COLO668 (cell line): Measurements from ENCODE around the gene NUDT14.

ENCODE experiments used
- DNase-seq: peaks from one replicate; lab custom pipeline; 2025; ENCODE audit not compliant: unreplicated experiment; lab: John Stamatoyannopoulos, UW

The NUDT14 gene

GRCh38 chr14:105177082-105177481, 4.0 kb downstream of the NUDT14 start:
- no peak for DNase-seq

DNA sequence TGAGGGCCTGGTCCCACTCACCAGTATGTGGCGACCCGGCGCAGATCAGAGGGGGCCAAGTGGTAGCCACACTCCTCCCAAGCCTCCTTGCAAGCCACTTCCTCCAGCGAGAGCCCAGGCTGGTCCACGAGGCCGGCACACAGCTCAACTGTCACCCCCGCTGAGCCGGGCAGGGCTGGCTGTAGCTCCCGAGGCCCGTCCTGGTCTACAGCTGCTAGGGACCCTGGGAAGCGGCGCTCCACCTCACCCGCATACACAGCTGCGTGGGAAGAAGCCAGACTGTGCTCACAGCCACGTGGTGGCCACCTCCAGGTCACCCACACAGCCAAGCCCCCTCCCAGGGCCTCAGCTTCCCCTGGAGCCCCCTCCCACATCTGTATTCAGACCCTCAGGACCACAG, 4.6 kb downstream of the NUDT14 start:
- peak; percentile 78 for DNase-seq

GRCh38 chr14:105173901-105174894, 6.9 kb downstream of the NUDT14 start:
- peak; percentile 45 for DNase-seq

DNA sequence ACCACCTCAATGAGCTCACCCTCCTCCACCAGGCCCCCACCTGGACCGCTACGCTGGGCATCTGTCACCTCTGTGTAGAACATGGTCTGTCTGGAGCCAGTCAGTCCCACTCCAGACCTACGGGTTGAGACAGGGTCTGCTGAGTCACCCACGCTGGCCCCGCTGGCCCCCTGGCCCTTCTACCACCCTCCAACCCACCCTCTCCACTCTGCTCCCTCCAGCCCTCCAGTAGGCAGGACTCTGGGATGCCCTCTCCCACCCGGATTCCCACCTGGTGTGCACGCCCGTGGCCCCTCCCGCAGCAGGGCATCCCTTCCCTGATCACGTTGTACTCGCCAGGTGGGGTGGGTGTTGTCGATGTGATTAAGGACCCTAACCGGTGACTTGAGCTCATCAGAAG, 8.0 kb downstream of the NUDT14 start:
- DNase-seq = peak; percentile 30

- no peak for DNase-seq
These were observed 8.6 kb downstream of the NUDT14 start for GRCh38 chr14:105172476-105172875.

- peak; percentile 90 for DNase-seq
These were observed 10.0 kb downstream of the NUDT14 start for GRCh38 chr14:105171004-105171673.

- peak; percentile 86 for DNase-seq
These were observed 11.1 kb downstream of the NUDT14 start for GRCh38 chr14:105169776-105170655.

DNA sequence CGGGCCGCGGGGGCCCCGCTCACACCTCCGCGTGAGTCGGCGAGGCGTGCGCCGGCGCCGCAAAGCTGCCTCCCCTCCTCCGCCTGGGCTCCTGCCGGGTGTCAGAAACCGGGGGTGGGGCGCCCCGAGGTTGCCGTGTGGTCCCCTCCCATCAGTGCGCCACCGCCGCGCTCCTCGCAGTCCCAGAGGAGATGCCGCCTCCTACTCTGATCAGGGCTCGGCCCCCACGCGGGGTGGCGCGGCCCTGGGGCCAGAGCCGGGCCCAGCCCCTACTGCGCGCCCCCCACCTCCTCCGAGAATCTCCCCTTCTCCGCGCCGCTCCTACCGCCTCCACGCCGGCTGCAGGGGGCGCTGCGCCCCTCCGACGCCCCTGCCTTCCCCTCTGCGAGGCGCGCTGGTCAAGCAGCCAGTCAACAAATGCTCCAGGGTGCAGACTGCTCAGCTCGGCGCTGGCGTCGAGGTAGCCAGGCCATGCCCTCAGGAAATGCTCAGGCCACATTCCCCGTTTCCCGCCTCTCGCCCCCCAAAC, 12.1 kb downstream of the NUDT14 start:
- DNase-seq = peak; percentile 88

DNA sequence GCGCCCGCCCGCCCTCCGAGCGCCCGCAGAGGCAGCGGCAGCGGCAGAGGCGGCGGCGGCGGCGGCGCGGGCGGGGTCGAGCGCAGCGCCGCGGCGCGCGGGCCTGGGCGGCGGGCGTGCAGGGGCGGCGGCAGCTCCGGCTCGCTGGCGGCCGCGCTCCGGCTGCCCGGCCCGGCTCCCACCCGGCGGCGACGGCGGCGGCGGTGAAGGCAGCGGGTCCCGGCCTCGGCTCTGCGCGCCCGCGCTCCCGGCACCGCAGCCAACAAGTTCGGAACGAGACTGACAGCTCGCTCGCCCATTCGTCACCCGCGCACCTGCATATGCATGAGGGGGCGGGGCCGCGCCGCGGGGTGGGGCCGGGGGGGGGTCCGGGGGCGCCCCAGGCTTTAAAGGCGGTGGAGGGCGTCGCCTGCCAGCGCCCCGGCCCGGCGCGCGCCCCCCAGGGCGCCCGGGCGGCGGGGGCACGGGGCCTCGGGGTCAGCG, 12.6 kb downstream of the NUDT14 start, which contains the start of gene JAG2:
Gene JAG2, minus strand, starts transcription at position 281 of the 483 bp plus-strand sequence. CDS start 356 bp downstream, outside the sequence.
- peak; percentile 89 for DNase-seq

DNA sequence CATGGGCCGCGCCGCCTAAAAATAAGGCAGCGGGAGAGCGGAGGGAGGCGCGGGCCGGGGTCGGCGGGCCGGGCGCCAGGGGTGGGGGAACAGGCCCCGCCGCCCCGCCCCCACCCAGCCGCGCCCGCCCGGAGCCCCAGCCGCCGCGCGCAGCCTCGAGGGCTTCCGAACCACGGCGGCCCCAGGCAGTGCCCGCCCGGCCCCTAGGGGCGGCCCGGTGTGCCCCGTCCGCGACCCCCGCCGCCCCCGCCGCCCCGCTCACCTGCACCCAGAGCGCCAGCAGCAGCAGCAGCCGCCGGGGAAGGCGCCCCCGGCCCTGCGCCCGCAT, 13.1 kb downstream of the NUDT14 start:
- DNase-seq = peak; percentile 76

DNA sequence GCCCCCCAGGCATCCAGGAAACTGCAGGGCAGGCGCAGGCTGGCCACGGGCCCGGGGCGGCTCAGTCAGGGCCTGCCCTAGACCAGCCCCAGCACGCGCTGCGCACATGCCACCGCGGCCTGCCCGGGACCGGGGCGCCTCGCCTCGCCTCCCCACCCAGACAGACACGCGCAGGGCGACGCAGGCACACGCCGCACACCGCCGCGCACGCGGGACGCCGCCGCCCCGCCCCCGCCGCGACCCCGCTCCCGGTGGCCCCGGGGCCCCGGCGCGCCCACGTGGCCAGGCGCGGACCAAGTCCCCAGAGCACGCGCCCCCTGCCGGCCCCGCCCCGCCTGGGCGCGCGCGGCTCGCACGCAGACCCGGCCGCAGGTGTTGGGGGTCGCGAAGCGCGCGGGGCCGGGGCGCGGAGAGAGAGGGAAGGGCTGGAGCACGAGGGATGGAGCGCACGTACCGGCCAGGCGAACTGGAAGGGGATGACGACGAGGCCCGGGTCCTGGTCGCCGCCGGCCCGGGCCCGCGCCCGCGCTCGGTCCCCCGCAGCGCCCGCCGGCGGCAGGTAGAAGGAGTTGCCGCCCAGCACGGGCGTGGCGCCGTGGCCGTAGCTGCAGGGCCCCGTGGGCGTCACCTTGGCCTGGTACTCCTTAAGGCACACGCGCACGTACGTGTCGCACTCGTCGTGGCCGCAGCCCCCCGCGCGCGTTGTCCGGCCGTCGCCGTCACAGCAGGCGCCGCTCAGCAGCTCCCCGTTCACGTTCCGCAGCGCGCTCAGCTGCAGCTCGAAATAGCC, 13.6 kb downstream of the NUDT14 start:
- peak; percentile 85 for DNase-seq

- peak; percentile 74 for DNase-seq
These were observed 14.4 kb downstream of the NUDT14 start for GRCh38 chr14:105166571-105167302.

GRCh38 chr14:105165761-105166485, 15.2 kb downstream of the NUDT14 start:
- DNase-seq = peak; percentile 68

GRCh38 chr14:105165134-105165704, 15.9 kb downstream of the NUDT14 start:
- DNase-seq = peak; percentile 97

DNA sequence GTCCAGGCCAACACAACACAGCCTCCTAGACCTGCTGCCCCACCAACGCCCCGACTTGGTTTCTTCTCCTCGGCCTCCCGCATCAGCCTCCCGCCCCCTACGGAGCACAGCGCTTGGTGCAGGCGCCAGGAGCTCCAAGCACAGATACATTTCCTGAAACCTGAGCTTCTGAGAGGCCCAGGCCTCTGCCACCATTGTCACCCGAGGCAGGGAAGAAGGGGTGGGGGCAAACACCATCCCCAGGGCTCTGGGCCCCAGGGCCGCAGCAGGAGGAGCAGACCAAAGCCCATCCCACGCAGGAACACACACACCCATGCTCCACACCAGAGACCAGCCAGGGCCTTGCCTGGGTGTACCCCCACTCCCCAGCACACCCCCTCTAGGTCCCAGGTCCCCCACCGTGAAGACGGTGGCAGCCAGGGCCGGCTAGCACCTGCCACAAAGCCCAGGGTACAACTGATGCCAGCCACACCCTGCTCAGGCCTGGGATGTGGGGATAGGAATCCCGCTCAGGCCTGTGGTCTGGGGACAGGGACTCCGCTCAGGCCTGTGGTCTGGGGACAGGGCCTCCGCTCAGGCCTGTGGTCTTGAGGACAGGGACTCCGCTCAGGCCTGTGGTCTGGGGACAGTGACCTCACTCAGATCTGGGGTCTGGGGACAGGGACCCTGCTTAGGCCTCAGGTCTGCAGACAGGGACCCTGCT, 17.9 kb downstream of the NUDT14 start:
- DNase-seq = peak; percentile 92

- no peak for DNase-seq
These were observed 18.5 kb downstream of the NUDT14 start for GRCh38 chr14:105162669-105162979.

DNA sequence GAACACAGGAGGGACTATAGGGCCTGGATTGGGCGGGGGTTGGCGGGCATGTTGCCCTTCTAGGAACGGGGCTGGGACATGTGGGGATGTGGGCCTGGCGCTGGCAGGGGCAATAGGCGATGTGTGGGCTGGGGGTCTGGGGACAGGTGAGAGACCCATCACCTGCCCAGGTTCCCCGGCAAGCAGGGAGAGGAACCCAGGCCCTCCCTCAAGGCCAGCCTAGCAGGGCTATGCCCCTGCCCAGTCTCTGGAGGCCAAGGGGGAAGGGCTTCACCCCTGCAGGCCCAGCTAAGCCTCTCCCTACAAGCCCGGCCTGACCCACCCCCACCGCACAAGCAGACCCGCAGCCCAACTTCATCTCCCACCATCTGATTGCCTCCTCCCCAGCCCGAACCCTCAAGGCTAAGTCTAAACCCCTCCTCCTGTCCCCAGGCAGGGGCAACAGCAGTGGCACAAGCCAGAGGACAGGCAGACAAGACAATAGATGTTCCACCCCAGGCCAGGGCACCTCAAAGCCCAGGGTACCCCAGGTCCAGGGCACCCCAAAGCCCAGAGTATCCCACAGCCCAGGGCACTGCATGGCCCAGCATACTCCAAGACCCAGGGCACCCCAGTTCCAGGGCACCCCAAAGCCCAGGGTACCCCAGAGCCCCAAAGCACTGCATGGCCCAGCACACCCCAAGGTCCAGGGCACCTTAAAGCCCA, 19.0 kb downstream of the NUDT14 start:
- DNase-seq = peak; percentile 55
